NOMO-1 (cell line): ENCODE measurements around the gene SP6.

Experiments
- DNase-seq, 2 experiments: peaks; one replicate each; lab custom pipeline; 2025; ENCODE audit not compliant: unreplicated experiment in 2 of 2; lab: John Stamatoyannopoulos, UW

The SP6 gene

DNA sequence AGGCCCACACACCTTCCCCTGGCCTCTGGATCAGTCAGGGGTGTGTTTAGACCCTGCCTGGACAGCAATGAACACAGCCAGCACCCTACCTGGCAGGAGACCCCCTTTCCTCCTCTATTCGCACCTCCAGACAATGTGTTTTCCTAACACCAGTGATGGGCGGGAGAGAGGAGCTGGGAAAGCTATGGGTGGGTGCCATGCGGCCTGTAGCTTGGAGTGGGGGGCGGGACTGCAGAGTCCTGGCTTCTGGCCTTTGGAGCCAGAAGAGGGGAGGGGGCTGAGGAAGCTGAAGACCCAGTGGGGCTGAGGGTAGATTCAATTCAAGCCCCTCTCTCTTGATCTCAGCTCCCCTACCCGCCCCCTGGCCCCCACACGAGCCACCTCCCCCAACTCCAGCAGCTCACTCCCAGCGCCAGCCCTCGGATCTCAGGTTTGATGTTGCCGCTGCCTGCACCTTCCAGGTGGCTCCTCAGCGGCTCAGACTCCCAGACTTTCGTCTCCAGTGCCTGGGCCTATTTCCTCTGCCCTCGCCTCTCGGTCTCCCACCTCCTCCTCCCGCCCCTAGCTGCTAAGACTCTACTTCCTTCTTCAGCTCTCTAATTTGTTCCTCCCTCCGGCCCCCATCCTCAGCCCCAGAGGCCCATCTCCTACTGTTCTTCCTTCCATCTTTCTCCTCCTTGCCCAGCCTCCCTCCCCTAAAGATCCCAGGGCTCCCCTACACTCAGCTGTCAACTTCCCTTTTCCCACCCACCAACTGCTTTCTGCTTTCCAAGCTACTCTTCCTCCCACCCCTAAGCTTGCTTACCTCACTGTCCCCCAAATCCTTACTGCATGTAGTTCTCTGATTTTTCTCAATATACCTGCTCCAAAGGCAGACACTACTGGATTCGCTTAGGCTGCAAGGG lies 6.8 kb upstream of the SP6 start:
- peak in 1 of 2 experiments; percentile 23 for DNase-seq

DNA sequence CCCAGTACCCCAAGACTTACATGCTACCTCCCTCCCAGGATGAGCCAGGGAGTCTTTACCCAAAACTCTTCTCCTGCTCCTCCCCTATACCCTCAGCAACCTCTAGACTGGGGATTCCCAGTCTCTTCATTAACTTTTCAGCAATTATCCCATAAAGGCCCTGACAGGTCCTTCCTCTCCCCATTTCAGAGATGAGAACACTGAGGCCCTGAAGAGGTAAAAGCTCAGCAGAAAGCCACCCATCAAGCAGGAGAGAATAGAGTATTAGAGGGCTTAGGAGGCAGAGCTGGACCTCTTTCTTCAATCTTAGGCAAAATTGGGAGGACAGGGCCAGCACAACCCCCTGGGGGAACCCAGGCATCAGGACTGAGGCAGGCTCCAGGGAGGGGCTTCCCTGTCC lies 5.9 kb upstream of the SP6 start:
- no peak for DNase-seq

DNA sequence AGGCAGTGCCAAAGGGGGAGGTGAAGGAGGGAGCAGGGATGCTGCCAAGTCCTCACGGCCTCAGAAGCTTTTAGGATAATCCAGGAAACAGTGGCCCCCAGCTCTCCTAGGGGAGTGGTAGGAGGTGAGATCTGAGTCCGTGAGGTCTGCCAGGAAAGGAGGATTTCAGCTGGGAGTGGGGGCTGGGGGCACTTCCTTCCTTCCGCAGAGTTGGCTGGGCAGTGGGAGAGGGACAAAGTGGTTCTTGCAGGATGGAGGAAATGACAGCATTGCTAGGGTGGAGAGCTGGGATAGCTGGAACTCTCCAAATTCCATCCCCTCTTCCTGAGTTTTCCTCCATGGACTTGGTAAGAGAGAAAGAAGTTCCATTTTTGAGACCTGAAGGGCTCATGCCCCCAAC lies 4.8 kb upstream of the SP6 start:
- no peak for DNase-seq

DNA sequence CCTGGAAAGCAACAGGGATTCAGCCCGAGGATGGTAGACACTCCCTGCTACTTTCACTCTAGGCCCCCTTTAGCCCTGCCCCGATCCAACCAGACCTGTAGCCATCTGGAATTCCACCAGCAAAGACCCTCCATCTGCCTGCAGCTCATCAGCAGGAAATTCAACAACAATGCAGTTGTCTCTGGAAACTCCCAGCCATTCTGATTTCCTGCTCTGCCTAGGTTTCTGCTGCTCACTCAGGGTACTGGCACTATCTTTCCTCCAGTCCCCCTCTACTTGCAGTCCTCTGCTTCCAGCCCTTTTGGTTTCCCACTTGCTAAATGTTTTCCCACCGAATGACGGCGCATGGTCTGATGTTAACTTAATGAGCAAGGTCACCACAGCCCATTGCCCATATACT lies 2.7 kb upstream of the SP6 start:
- DNase-seq, result no peak

DNA sequence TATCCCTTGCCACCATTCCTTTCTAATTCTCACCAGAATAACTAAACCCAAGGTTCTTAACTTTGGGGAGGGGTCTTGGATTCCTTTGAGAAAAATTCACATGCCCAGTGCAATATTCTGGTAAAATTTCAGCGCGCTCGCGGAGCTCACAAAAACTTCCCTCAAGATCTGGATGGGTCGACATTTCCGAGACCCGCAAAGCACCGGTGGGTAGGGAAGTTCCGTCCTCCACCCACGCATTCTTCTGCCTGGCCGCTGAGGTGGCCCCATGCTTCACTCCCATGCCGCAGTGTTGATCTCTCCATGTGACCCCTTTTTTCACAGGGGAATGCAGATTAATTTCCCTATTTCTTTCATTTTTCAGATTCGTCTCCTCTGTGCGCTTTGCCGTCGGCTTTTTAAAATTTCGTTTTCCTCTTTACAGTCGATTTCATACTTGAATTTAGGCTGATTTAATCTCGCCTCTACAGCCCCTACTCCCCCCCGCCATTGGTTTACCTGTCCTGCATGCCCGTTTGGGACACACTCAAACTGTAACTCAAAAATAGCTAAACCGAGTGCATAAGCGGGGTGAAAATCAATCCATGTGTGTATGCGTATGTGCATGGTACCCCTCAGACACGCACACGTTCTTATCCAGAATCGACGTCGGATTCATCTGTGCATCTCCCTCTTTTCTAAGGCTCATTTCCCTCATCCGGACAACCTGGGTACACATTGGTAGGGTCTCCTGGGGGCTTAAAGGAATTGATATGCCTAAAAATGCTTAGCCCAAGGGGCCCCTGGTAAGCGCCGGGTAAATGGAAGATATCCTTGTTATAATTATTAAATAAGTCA lies 1.4 kb upstream of the SP6 start:
- no peak for DNase-seq

DNA sequence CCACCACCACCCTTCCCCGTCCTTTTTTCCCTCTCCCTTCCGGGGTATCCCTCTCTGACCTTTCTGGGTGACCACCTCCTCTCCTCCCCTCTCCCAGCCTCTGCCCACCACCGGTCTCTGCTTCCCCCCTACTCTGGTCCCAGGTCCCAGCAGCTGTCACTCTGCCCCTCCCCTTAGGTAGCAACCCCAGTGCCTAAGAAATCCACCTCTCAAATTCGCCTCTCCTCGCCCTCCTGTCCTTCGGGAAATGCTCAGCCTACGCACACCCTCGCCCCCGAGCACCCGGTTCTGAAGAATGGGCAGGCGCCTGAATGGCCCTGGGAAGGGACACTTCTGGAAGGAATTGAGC lies 775 bp upstream of the SP6 start:
- no peak for DNase-seq

GRCh38 chr17:47850373-47850691 lies 631 bp downstream of the SP6 start:
- DNase-seq, result no peak

DNA sequence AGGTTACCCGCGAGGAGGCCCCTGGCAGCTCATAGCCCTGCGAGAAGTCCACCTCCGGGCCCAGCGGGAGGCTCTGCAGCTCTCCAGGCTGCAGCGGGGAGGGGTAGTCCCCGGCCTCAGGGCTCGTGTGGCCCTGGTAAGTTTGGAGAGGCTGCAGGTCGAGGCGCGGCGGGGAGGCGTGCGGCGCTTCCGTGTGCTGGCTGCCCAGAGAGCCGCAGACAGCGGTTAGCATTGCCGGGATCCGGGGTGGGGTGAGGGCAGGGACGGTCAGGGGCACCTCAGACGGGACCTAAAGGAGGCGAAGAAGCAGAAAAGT lies 2.8 kb downstream of the SP6 start:
- no peak for DNase-seq

- DNase-seq, result peak; percentile 15 to 48
These were observed 3.4 kb downstream of the SP6 start for GRCh38 chr17:47847341-47848197.

DNA sequence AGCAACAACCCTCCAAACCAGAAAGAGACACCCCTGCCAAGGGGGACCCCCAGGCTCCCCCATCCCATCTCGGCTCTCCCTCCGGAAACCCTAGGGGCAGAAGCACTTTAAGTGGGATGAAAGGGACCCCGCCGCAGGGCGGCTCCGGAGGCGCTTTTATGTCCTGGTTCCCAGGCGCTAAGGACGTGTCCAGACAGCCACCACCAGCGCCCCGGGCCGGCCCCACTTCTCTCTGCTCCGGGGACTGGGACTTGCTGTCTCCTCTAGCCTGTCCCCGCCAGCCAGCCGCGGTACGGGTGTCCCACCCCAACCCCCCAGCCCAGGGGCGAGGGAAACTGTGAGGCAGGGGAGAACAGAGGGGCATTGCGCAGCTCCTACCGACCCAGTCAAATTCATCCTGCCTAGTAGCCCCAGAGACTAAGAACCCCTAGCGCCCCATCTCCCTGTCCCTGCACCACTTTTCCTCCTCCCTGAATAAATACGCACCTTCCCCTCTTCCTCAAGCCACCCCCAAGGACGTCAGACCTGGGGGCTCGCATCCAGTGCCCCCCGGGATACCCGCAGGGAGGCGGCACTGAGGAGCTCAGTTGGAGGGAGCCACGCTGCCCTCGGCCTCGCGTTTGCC lies 4.1 kb downstream of the SP6 start:
- DNase-seq, result no peak

- no peak for DNase-seq
These were observed 5.3 kb downstream of the SP6 start for GRCh38 chr17:47845716-47846075.

GRCh38 chr17:47844814-47845715 lies 5.9 kb downstream of the SP6 start:
- peak in 1 of 2 experiments; percentile 8 for DNase-seq

DNA sequence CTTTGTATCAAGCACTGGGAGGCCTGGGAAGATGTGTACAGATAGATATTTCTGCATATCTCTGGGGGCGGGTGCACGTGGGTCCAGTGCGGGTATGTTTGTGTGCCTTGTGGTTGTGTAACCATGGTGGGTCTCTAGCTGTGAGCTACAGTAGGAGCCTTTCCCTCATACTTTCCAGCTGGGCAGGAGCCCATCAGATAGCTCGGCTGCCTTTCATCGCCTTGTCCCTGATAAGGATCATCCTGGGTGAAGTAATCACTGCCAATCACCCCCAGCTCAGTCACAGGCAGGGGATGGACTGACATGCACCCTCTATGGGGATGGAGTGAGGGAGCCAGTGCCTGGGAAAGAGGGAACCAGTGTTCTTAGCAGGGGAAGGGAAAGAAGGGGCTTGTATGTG lies 6.7 kb downstream of the SP6 start:
- DNase-seq, result no peak

- DNase-seq, result no peak
These were observed 7.6 kb downstream of the SP6 start for GRCh38 chr17:47843391-47843730.

- DNase-seq, result no peak
These were observed 9.3 kb downstream of the SP6 start for GRCh38 chr17:47841488-47842291.

GRCh38 chr17:47840742-47841487 lies 10.0 kb downstream of the SP6 start, which contains the start of gene SCRN2:
Gene SCRN2, minus strand, starts transcription at chr17:47841273. Its CDS starts 430 bp downstream, at chr17:47840843.
- DNase-seq, result peak; percentile 80 to 81

GRCh38 chr17:47840001-47840741 lies 10.8 kb downstream of the SP6 start:
- DNase-seq, result no peak

GRCh38 chr17:47839071-47839470 lies 11.9 kb downstream of the SP6 start:
- no peak for DNase-seq
